ENCODE results near the gene KCNJ9. TPM values are rescaled to one million over a fixed set of nuclear protein-coding genes. Genes with fewer than 3 reads are reported as not detected.

The KCNJ9 gene
- total and polyA plus RNA-seq, 2 of the 13 experiments (the other 11 are each of a cell fraction or from before 2014, with no cell fraction given): not detected

- TF ChIP-seq ZFP36 (IDR thresholded peaks at IDR 0.05; ENCODE audit: borderline replicate concordance, low read depth, low read length, partially characterized antibody) (no peak), SAFB2 (CRISPR knock-in tag; IDR thresholded peaks at IDR 0.05; ENCODE audit: borderline replicate concordance, low read depth) (no peak), ZNF616 (CRISPR knock-in tag; IDR thresholded peaks at IDR 0.05; ENCODE audit: low read depth) (no peak), ATF7-NPFF (CRISPR knock-in tag; IDR thresholded peaks at IDR 0.05; ENCODE audit: low read depth) (peak; percentile 73), THAP11 (CRISPR knock-in tag; IDR thresholded peaks at IDR 0.05) (peak; percentile 34; the same call in 1 of the 2 replicates), TP53 (CRISPR knock-in tag; conservative IDR thresholded peaks at IDR 0.05) (0 out of 2 replicates have a peak, but pooled peaks have one; percentile 67), MEIS2 (CRISPR knock-in tag; IDR thresholded peaks at IDR 0.05) (peak; percentile 33; the same call in 1 of the 2 replicates), ARID3A (IDR thresholded peaks at IDR 0.05; ENCODE audit: low read depth, low read length) (no peak), NFE2L2 (IDR thresholded peaks at IDR 0.05; ENCODE audit: low read length) (no peak), ZBTB26 (CRISPR knock-in tag; IDR thresholded peaks at IDR 0.05; ENCODE audit: borderline replicate concordance) (no peak; the same call in 1 of the 2 replicates), ZNF629 (CRISPR knock-in tag; conservative IDR thresholded peaks at IDR 0.05) (no peak), ZNF329 (CRISPR knock-in tag; IDR thresholded peaks at IDR 0.05; ENCODE audit: low read depth) (no peak), HOXA5 (CRISPR knock-in tag; IDR thresholded peaks at IDR 0.05) (no peak), ZNF124 (CRISPR knock-in tag; IDR thresholded peaks at IDR 0.05) (peak; percentile 73; the same call in 1 of the 2 replicates), FOSL1 (CRISPR knock-in tag; IDR thresholded peaks at IDR 0.05; ENCODE audit: borderline replicate concordance) (no peak), SIX1 (CRISPR knock-in tag; IDR thresholded peaks at IDR 0.05; ENCODE audit: borderline replicate concordance) (no peak), ZNF235 (CRISPR knock-in tag; IDR thresholded peaks at IDR 0.05; ENCODE audit: borderline replicate concordance) (no peak), DMAP1 (CRISPR knock-in tag; IDR thresholded peaks at IDR 0.05) (peak; percentile 72), PRMT3 (CRISPR knock-in tag; IDR thresholded peaks at IDR 0.05; ENCODE audit: borderline replicate concordance, low read depth) (no peak), JUND (CRISPR knock-in tag; IDR thresholded peaks at IDR 0.05) (no peak), MATR3 (CRISPR knock-in tag; IDR thresholded peaks at IDR 0.05) (no peak), HNRNPK (IDR thresholded peaks at IDR 0.05; ENCODE audit: low read depth, low read length, poor library complexity, severe bottlenecking) (no peak), MNT (IDR thresholded peaks at IDR 0.05) (no peak), MLX (CRISPR knock-in tag; IDR thresholded peaks at IDR 0.05) (peak; percentile 54; the same call in 1 of the 2 replicates), SRSF4 (IDR thresholded peaks at IDR 0.05; ENCODE audit: low read depth, low read length, poor library complexity, severe bottlenecking) (no peak), CEBPB (IDR thresholded peaks at IDR 0.05; ENCODE audit: borderline replicate concordance, low read depth, low read length) (no peak)
These were observed 19.8 kb downstream of the KCNJ9 start (continued) for GRCh38 chr1:160101037-160101716.
